ENCODE results near the gene HS3ST1. TPM values are rescaled to one million over a fixed set of nuclear protein-coding genes. Genes with fewer than 3 reads are reported as not detected.
A peak's percentile ranks its signal among the peaks of the same experiment; 100 is the strongest.

Gene HS3ST1
- total RNA-seq, 2 experiments from 2014 or later = not detected

DNA sequence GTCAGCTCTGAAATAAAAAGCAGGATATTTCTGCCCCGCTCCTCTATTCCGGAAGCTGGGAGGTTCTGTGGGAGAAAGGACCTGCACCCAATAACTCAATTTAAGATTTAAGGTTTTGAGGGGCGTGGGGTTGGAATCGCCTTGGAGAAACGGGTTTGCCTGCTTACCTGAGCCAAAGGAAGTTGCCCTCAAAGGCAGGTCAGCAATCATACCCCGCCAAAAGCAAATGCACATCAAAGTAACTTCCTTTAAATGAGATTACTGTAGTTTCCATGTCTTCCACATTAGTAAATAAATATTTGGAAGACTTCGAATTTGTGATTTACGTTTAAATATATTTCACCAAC lies 978 bp upstream of the HS3ST1 start:
- TF ChIP-seq, protein P1, sequence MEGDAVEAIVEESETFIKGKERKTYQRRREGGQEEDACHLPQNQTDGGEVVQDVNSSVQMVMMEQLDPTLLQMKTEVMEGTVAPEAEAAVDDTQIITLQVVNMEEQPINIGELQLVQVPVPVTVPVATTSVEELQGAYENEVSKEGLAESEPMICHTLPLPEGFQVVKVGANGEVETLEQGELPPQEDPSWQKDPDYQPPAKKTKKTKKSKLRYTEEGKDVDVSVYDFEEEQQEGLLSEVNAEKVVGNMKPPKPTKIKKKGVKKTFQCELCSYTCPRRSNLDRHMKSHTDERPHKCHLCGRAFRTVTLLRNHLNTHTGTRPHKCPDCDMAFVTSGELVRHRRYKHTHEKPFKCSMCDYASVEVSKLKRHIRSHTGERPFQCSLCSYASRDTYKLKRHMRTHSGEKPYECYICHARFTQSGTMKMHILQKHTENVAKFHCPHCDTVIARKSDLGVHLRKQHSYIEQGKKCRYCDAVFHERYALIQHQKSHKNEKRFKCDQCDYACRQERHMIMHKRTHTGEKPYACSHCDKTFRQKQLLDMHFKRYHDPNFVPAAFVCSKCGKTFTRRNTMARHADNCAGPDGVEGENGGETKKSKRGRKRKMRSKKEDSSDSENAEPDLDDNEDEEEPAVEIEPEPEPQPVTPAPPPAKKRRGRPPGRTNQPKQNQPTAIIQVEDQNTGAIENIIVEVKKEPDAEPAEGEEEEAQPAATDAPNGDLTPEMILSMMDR (IDR thresholded peaks at IDR 0.05) = no peak
- intact Hi-C loops (cut with DNase I, micrococcal nuclease) = loop anchor here (10.0 kb wide), 2 partner anchors 55 to 1205 kb away; no protein-coding TSS in a partner anchor

DNA sequence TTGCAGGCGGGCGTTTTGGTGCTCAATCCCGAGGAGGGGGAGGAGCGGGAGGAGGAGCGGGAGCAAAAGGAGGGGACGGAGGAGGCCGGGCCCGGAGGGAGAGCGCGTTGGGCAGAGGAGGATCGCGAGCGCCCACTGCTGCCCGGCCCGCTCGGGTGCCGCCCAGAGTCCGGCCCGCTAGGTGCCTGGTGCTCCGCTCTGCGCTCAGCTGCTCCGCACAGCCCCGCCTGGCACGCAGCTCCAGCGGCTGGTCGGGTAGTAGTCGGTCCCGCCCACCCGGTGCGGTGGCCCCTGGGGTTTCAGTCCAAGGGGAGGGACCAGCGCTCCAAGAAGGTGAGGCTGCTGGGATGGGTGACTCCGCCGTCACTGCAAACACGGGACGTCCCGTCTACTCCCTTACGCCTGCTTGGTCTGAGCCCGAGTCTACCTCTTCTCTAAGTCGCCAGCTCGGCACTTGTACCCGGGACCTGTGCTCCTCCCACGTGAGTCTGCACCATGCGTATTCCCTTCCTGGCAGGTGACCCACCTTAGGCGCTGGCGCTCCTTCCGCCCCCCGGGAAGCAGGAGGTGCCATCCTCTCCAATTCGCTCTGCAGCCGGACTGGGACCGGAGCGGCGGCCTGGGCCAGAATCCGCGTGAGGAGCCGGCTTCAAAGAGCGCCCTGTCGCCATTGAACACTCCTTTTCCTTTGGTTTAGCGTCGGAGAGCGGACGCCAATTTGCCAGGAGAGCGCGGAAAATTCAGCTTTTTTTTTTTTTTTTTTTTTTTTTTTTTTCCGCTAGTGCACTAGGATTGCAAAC lies 405 bp upstream of the HS3ST1 start:
- Histone ChIP-seq H3K4me1 (ENCODE audit: insufficient read depth, low read length) (peaks cover 22% of the 10 kb centered on the region), H3K4me3 (ENCODE audit: low read length) (peak overlapping the region; percentile 47), H3K27ac (ENCODE audit: low read depth in 1 of 2, low read length in 2 of 2) (no peak overlapping the region), H3K36me3 (ENCODE audit: insufficient read depth, low read length) (no peaks in the 10 kb centered on the region), H3K27me3 (ENCODE audit: control insufficient read depth in 1 of 2, insufficient read depth in 2 of 2, low read length in 2 of 2) (peaks cover 29 to 33% of the 10 kb centered on the region in 2 experiments), H3K9me3 (ENCODE audit: control insufficient read depth in 1 of 2, insufficient read depth in 1 of 2, low read length in 2 of 2) (peaks cover 0 to 18% of the 10 kb centered on the region in 2 experiments)
- ChIA-PET CTCF (interaction anchor here (1.1 kb wide), 1 partner anchor 41 kb away, joined by 3 read pairs; no protein-coding TSS in a partner anchor), POLR2A (interaction anchor here (0.8 kb wide), 1 partner anchor 43 kb away, joined by 3 read pairs; no protein-coding TSS in a partner anchor)
- intact Hi-C loops (cut with DNase I, micrococcal nuclease) = loop anchor here (10.0 kb wide), 2 partner anchors 56 to 1206 kb away; no protein-coding TSS in a partner anchor
- Mint-ChIP-seq H3K27me3 (peaks cover 55% of the 10 kb centered on the region), H3K4me3 (peak overlapping the region; percentile 63), H3K36me3 (ENCODE audit: low read depth) (no peaks in the 10 kb centered on the region), H3K27ac (no peak overlapping the region), H3K9me3 (no peaks in the 10 kb centered on the region), H3K4me1 (ENCODE audit: low read depth) (peaks cover 13% of the 10 kb centered on the region)
- TF ChIP-seq, protein P1 (IDR thresholded peaks at IDR 0.05) = no peak
- ATAC-seq (ENCODE audit: poor library complexity) = peak; percentile 48
- DNase-seq = peak in 9 of 14 experiments; percentile 3 to 59 (median 17)

More for the DNA sequence above, 978 bp upstream of the HS3ST1 start:
- DNase-seq (no peak), ATAC-seq (ENCODE audit: poor library complexity) (no peak)
- no peak overlapping the region for H3K27ac Mint-ChIP-seq
- peaks cover 13% of the 10 kb centered on the region for H3K4me1 Mint-ChIP-seq (ENCODE audit: low read depth)
- no peaks in the 10 kb centered on the region for H3K36me3 ChIP-seq (ENCODE audit: insufficient read depth, low read length)
- ChIA-PET CTCF (interaction anchor here (1.1 kb wide), 1 partner anchor 41 kb away, joined by 3 read pairs; no protein-coding TSS in a partner anchor), POLR2A (no interaction called here)
- peaks cover 0 to 18% of the 10 kb centered on the region in 2 experiments for H3K9me3 ChIP-seq (ENCODE audit: control insufficient read depth in 1 of 2, insufficient read depth in 1 of 2, low read length in 2 of 2)
- no peaks in the 10 kb centered on the region for H3K9me3 Mint-ChIP-seq
- H3K27ac ChIP-seq (ENCODE audit: low read depth in 1 of 2, low read length in 2 of 2) = no peak overlapping the region
- H3K27me3 ChIP-seq (ENCODE audit: control insufficient read depth in 1 of 2, insufficient read depth in 2 of 2, low read length in 2 of 2) = peaks cover 29 to 33% of the 10 kb centered on the region in 2 experiments
- H3K4me3 ChIP-seq (ENCODE audit: low read length) = no peak overlapping the region
- H3K4me3 Mint-ChIP-seq = peak overlapping the region; percentile 63
- peaks cover 53% of the 10 kb centered on the region for H3K27me3 Mint-ChIP-seq
- peaks cover 22% of the 10 kb centered on the region for H3K4me1 ChIP-seq (ENCODE audit: insufficient read depth, low read length)
- H3K36me3 Mint-ChIP-seq (ENCODE audit: low read depth) = no peaks in the 10 kb centered on the region

DNA sequence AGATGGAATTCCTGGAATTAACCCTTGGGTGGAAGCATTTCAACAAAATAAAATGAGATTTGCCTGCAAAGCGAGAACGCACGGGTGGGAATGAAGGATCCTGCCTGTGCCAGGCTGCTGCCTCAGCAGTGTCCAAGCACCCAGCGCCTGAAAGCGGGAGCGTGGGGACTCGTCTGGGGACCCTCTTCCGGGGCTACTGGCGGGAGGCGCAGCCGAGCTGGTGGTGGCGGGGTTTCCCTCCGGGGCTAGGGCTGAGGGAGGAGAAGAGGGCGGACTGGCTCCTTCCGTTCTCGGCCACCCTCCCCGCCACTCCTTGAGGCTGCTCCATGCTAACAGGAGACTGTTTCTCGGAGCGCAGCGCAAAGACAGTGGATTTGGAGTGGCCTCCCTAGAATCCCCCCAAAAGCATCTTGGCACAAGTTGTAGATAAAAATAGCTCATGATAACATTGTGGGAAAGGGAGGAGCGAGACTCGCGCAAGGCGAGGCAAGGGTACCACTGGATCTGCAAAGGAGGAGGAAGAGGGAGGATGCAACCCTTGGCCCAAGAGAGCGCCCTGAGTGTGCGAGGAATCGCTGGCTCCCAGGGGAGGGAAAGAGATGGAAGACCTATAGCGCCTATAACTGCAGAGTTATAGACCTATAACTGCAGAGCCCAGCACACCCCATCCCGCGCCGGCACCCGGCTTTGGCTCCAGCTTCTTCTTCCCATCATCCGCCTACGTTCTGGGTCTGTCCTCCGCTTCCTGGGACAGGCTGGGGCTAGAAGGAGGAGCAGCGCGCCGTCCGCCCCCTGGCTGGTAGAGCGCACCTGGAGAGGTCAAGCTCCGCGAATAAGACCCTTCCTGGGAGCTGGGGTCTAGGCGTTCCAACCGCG lies 1.3 kb downstream of the HS3ST1 start:
- Histone ChIP-seq H3K36me3 (ENCODE audit: insufficient read depth, low read length) (no peaks in the 10 kb centered on the region), H3K4me1 (ENCODE audit: insufficient read depth, low read length) (peaks cover 22% of the 10 kb centered on the region), H3K9me3 (ENCODE audit: control insufficient read depth in 1 of 2, insufficient read depth in 1 of 2, low read length in 2 of 2) (peaks cover 0 to 18% of the 10 kb centered on the region in 2 experiments), H3K4me3 (ENCODE audit: low read length) (no peak overlapping the region), H3K27ac (ENCODE audit: low read depth in 1 of 2, low read length in 2 of 2) (no peak overlapping the region), H3K27me3 (ENCODE audit: control insufficient read depth in 1 of 2, insufficient read depth in 2 of 2, low read length in 2 of 2) (peaks cover 29 to 33% of the 10 kb centered on the region in 2 experiments)
- H3K27me3 Mint-ChIP-seq = peaks cover 57% of the 10 kb centered on the region
- POLR2A ChIA-PET = no interaction called here
- ATAC-seq (ENCODE audit: poor library complexity) (no peak), DNase-seq (no peak)
- TF ChIP-seq, protein P1 (IDR thresholded peaks at IDR 0.05) = no peak
- intact Hi-C loops (cut with DNase I, micrococcal nuclease) = loop anchor here (10.0 kb wide), 2 partner anchors 57 to 1207 kb away; no protein-coding TSS in a partner anchor
- CTCF ChIA-PET = no interaction called here
- no peaks in the 10 kb centered on the region for H3K9me3 Mint-ChIP-seq
- H3K4me3 Mint-ChIP-seq = peak overlapping the region; percentile 67
- H3K36me3 Mint-ChIP-seq (ENCODE audit: low read depth) = no peaks in the 10 kb centered on the region
- H3K4me1 Mint-ChIP-seq (ENCODE audit: low read depth) = peaks cover 13% of the 10 kb centered on the region
- no peak overlapping the region for H3K27ac Mint-ChIP-seq
